NCI-H2171 treated with DMSO at 0.1 percent for 48 hours (cell line): Measurements from ENCODE around the gene LELP1.
A peak's percentile ranks its signal among the peaks of the same experiment; 100 is the strongest.

Experiments used
- DNase-seq: peaks from one replicate; lab custom pipeline; 2025; lab: John Stamatoyannopoulos, UW

LELP1 gene

GRCh38 chr1:153229076-153229829 lies 26.0 kb downstream of the LELP1 start:
- DNase-seq: peak; percentile 8

GRCh38 chr1:153231363-153231762 lies 28.1 kb downstream of the LELP1 start:
- DNase-seq: no peak

DNA sequence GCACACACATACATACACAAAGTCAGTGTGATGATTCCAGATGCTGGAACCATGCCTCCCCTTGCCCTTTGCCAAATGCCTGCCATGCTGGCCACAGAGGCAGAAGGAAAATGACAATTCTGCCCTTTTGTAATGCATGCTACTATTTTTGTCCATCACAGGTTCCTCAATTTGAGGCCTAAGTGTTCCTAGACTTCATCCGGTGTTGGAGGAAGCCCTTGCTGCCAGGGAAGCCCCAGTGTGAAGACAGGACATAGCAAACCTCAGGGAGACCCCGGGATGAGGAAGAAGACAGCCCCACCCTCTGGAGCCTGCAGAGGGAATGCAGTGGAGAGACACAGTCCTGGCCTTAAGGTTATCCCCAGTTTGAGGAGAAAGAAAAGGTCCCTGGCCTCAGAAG lies 28.6 kb downstream of the LELP1 start:
- DNase-seq: no peak

DNA sequence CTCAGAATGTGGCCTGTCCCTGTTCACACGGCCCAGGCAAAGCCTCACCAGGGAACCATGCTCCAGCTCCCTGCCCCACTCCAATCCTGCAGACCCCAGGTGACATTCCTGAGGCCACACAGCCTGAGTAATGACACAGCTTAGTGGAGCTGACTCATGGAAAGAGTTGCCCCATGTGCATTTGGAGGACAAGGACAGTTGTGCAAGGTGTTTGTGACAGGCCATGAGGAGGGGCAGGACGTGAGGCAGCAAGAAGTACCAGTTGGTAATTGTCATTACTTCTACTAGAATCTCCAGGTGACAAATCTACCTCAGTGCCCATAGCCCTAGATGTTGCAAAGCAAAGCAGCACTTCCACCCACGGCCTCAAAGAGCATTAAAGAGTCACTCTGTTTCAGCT lies 29.3 kb downstream of the LELP1 start:
- no peak for DNase-seq

DNA sequence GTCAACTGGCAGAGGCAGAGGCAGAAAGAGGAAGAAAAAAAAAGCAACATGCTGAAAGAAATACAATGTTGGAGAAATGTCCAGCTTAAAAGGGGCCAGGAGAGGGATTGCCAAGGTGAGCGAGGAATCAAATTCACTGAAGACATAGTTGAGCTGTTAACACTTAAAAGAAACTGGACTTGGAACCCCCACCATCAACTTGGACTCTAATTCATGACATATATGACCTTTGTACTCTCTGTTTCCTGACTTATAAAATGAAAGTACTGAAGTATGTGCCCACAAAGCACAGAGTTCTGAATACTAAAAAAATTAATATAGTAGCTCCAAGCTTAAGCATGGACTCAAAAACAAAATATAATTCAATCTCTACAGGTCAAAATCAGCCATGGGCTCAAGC lies 30.2 kb downstream of the LELP1 start:
- DNase-seq: no peak

DNA sequence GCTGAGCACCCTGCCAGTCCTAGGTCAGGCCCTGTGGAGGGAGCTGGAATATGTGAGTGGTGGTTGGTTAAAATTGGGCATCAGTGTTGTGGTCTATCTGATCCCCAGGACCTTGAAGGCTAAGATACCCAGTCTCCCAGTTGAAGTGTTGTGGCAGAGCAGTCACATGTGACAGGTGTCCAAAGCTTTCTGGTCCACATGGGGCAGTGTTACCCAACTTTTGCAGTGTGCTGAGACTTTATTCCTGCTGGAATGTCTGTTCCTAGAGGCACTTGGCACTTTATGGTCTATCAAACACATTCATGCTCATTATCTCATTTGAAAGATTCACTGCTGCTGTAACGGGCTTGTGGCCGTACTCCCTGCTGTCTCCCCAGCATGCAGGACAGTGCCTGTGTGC lies 35.3 kb downstream of the LELP1 start:
- DNase-seq: peak; percentile 9

DNA sequence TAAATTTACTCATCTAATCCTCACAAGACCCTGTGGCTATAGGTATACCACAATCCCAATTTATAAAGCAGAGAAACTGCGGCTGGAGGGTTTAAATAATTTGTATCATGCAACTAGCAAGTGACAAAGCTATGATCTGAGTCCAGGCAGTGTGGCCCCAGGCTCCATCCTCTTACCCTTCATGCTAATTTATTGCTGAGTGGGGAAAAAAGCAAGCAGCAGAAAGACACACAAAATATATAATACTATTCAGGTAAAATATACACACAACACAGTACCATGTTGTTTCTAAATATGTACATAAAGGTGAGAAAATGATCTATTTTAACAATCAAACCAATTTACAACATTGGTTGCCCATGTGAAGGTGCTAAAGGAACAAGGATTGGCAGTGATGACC lies 38.9 kb downstream of the LELP1 start:
- DNase-seq: no peak

GRCh38 chr1:153245466-153245865 lies 42.2 kb downstream of the LELP1 start:
- DNase-seq: no peak

GRCh38 chr1:153246018-153246417 lies 42.8 kb downstream of the LELP1 start:
- peak; percentile 24 for DNase-seq

GRCh38 chr1:153246825-153247224 lies 43.6 kb downstream of the LELP1 start:
- no peak for DNase-seq

DNA sequence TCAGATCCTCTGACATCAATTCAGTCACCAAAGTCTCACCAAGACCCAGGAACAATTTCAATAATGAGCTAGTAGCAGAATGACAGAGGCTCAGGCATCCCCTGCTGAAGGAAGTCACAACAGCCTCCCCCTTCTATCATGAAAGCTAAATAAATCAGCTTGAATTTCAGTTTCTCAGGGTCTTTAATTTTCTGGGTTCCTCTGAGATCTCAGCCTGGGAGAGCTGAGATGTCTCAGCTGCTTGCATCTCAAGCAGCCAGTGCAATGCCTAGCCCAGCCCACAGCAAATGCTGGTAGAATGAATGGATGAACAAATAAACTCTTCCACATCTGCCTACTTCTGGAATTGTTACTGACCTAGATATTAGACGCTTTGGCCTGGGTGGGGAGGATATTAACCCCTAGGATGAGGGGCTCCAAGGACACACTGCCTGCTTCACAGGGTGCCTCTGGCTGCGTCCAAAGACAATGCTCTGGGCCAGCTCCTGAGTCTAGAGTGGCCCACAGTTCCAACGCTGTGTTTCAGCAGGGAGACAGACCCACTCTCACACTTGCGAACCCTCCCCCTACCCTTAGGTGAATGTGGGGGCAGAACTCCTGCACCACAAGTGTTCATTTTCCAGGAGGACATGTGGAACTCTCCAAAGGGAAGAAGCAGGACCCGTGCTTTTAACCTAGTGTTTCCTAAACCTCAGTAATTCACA lies 45.1 kb downstream of the LELP1 start:
- DNase-seq: no peak

DNA sequence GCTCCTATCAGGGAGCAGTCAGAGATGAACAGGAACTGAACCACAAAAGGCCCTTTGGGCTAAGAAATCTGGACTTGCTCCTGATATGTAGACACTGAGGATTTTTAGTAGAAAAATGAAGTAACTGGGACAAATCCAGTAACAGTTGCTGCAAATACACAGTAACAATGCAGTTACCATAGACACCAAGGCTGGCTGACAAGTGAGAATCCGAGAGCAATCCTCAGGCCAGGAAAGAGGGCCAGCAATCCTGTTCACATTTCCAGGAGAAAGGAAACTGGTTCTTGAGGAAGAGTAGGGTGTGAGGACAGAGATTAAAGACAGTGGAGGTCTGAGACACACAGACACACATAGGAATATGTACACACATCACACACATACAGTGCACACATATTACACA lies 46.9 kb downstream of the LELP1 start:
- DNase-seq: no peak

GRCh38 chr1:153251087-153251486 lies 47.9 kb downstream of the LELP1 start:
- no peak for DNase-seq

DNA sequence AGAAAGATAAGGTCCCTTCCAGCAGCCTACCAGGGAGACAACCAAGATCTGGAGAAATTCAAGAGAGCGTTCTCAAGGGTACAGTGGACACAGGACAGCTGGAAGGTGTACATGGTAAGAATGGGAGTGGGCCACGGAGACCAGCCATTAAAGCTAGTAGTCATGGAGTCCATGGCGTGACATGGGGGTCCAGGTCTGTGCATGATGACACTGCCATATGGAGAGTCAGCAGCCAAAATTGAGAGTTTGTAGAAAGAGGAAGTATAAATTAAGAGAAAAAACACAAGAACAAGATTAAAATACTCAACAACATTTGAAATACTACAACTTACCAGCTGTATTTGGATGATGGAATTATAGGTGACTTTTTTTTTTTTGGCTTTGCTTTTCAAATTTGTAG lies 48.3 kb downstream of the LELP1 start:
- DNase-seq: no peak

GRCh38 chr1:153251988-153252387 lies 48.8 kb downstream of the LELP1 start:
- no peak for DNase-seq

GRCh38 chr1:153253076-153253475 lies 49.8 kb downstream of the LELP1 start:
- no peak for DNase-seq

GRCh38 chr1:153253693-153254092 lies 50.5 kb downstream of the LELP1 start:
- no peak for DNase-seq
